B cell (primary cell): ENCODE results near the gene DOCK4. TPM values are rescaled to one million over a fixed set of nuclear protein-coding genes. Genes with fewer than 3 reads are reported as not detected.

Experiments
- ATAC-seq: fragments of 200-7000 bp; cut with Tn5 transposase; one replicate; pipeline ENCODE4 v1.10.0; 2021; ENCODE audit warnings: low read depth, mild to moderate bottlenecking, moderate number of reproducible peaks, moderate library complexity
- CTCF ChIA-PET: fragments of 350-600 bp; sonication (Branson Sonifier 250); formaldehyde crosslinking; loops from one replicate; lab custom pipeline; 2021; ENCODE audit warnings: antibody characterized with exemption, inconsistent platforms; lab: Charles Lee
- POLR2A ChIA-PET: fragments of 350-600 bp; sonication (Branson Sonifier 250); formaldehyde crosslinking; loops from one replicate; lab custom pipeline; 2021; ENCODE audit warnings: antibody characterized with exemption; lab: Charles Lee
- DNase-seq: peaks from one replicate; pipeline ENCODE4 v3.0.0; 2013
- H2AFZ ChIP-seq: 2 replicates; pipeline ENCODE4 v1.6.1; 2012; ENCODE audit warnings: mild to moderate bottlenecking, low read depth, low read length; ENCODE audit not compliant: insufficient read depth, poor library complexity, severe bottlenecking
- H3K27ac ChIP-seq, 2 donors: 1 replicate in 1 of 2; 2 replicates in 1 of 2; pipeline ENCODE4 v1.5.1; 2012 to 2013; ENCODE audit warnings: low read length in 2 of 2, mild to moderate bottlenecking in 2 of 2, moderate library complexity in 1 of 2
- H3K27me3 ChIP-seq, 4 experiments: fragments of 200-600 bp in 1 of 4; sonication (generic) in 1 of 4; replicated peaks in 1 of 4; 1 replicate in 2 of 4; 2 replicates in 2 of 4; pipeline versions ENCODE4 v1.6.1 to v1.7.0; 2013 to 2016; ENCODE audit warnings: low read length in 3 of 4, mild to moderate bottlenecking in 2 of 4, mixed read lengths in 1 of 4, moderate library complexity in 1 of 4; ENCODE audit not compliant: insufficient read depth in 4 of 4, control insufficient read depth in 3 of 4; ENCODE audit errors: control extremely low read depth in 1 of 4
- H3K36me3 ChIP-seq, 2 experiments: replicated peaks in 1 of 2; 1 replicate in 1 of 2; 2 replicates in 1 of 2; pipeline versions ENCODE4 v1.6.1 to v1.7.1; 2013; ENCODE audit warnings: low read length in 1 of 2; ENCODE audit not compliant: insufficient read depth in 2 of 2, control insufficient read depth in 1 of 2; ENCODE audit errors: control extremely low read depth in 1 of 2, extremely low read depth in 1 of 2
- H3K4me1 ChIP-seq, 2 donors: fragments of 200-600 bp in 1 of 2; sonication (generic) in 1 of 2; 1 replicate in 1 of 2; 2 replicates in 1 of 2; pipeline versions ENCODE4 v1.5.1 to v1.6.1; 2013 to 2017; ENCODE audit warnings: low read length in 2 of 2; ENCODE audit not compliant: control insufficient read depth in 2 of 2, insufficient read depth in 2 of 2
- H3K4me2 ChIP-seq: replicated peaks from 2 replicates; pipeline ENCODE3; 2012; ENCODE audit warnings: mild to moderate bottlenecking, low read depth, low read length; ENCODE audit not compliant: poor library complexity, severe bottlenecking
- H3K4me3 ChIP-seq, 5 experiments: fragments of 200-600 bp in 1 of 5; sonication (generic) in 1 of 5; 1 replicate in 3 of 5; 2 replicates in 2 of 5; pipeline versions ENCODE4 v1.5.1 to v1.7.0; 2011 to 2016; ENCODE audit warnings: low read length in 4 of 5, mild to moderate bottlenecking in 4 of 5, low read depth in 2 of 5, control low read depth in 1 of 5, moderate library complexity in 1 of 5; ENCODE audit not compliant: insufficient read depth in 1 of 5; ENCODE audit errors: control extremely low read depth in 1 of 5, extremely low read depth in 1 of 5
- H3K79me2 ChIP-seq: fragments of 200-600 bp; sonication (generic); one replicate; pipeline ENCODE4 v1.6.0; 2016; ENCODE audit warnings: low read length; ENCODE audit not compliant: control insufficient read depth, insufficient read depth
- H3K9ac ChIP-seq: fragments of 200-600 bp; sonication (generic); 2 replicates; pipeline ENCODE4 v1.6.1; 2017; ENCODE audit warnings: mild to moderate bottlenecking, low read length, moderate library complexity
- H3K9me3 ChIP-seq, 3 donors: one replicate each; pipeline versions ENCODE4 v1.6.1 to v1.7.1; 2013; ENCODE audit warnings: low read length in 2 of 3; ENCODE audit not compliant: control insufficient read depth in 2 of 3, insufficient read depth in 1 of 3; ENCODE audit errors: control extremely low read depth in 1 of 3
- H4K20me1 ChIP-seq: 2 replicates; pipeline ENCODE4 v1.6.0; 2012; ENCODE audit warnings: mild to moderate bottlenecking, low read length; ENCODE audit not compliant: insufficient read depth, control insufficient read depth, poor library complexity, severe bottlenecking
- H3K27ac Mint-ChIP-seq: one replicate; pipeline ENCODE4 v1.8.0; 2021; ENCODE audit warnings: mixed read lengths
- H3K27me3 Mint-ChIP-seq: one replicate; pipeline ENCODE4 v1.8.0; 2021; ENCODE audit warnings: mixed read lengths
- H3K4me1 Mint-ChIP-seq: one replicate; pipeline ENCODE4 v1.8.0; 2021; ENCODE audit warnings: mixed read lengths
- H3K4me3 Mint-ChIP-seq: one replicate; pipeline ENCODE4 v1.8.0; 2021; ENCODE audit warnings: mixed read lengths
- H3K9me3 Mint-ChIP-seq: one replicate; pipeline ENCODE4 v1.8.0; 2022; ENCODE audit warnings: mixed read lengths; ENCODE audit not compliant: insufficient read depth
- CTCF ChIP-seq: fragments of 200-600 bp; IDR thresholded peaks from one replicate; pipeline ENCODE4 v1.8.0; 2022; ENCODE audit warnings: antibody characterized with exemption, mild to moderate bottlenecking
- EZH2 ChIP-seq: IDR thresholded peaks from 2 replicates; pipeline ENCODE4 v1.6.1; 2012; ENCODE audit warnings: borderline replicate concordance, low read depth, mild to moderate bottlenecking, moderate library complexity, low read length; ENCODE audit not compliant: insufficient read depth, poor library complexity, severe bottlenecking
- WGBS: methylation state at CpG from one replicate; pipeline ENCODE4 v1.1.5; 2013; ENCODE audit warnings: missing lambda C conversion rate; ENCODE audit not compliant: insufficient coverage; 5-methylcytosine and 5-hydroxymethylcytosine counted together
- intact Hi-C: fragments of 100-400 bp; cut with micrococcal nuclease; formaldehyde crosslinking; loops from one replicate; pipeline ENCODE4 v1.10.0; 2022
- polyA plus RNA-seq: library from polyadenylated mRNA; depleted of rRNA; stranded (reverse); fragments of >200 nt; gene quantifications from 2 replicates; pipeline ENCODE4 v1.2.3, GENCODE V29; 2012
- total RNA-seq, 2 donors: library from RNA; stranded (reverse); fragments of 120-200 nt in 1 of 2; gene quantifications; 1 replicate in 1 of 2; 2 replicates in 1 of 2; pipeline versions ENCODE4 v1.2.3 to v1.2.4, GENCODE V29; 2013 to 2022

The DOCK4 gene
- total and polyA plus RNA-seq, 2 donors (not counting 1 experiment from before 2014, with no cell fraction given) = 0.03 to 4.1 TPM

- ChIA-PET POLR2A (no interaction called here), CTCF (no interaction called here)
- no peak overlapping the region for H3K4me3 ChIP-seq
- Mint-ChIP-seq H3K4me3 (peak overlapping the region; percentile 11), H3K4me1 (peaks cover 14% of the 10 kb centered on the region), H3K27me3 (no peaks in the 10 kb centered on the region), H3K27ac (no peak overlapping the region), H3K9me3 (no peaks in the 10 kb centered on the region)
- peak overlapping the region; percentile 32 for H3K4me2 ChIP-seq
- H2AFZ ChIP-seq = peak overlapping the region; percentile 13
- H3K79me2 ChIP-seq = no peaks in the 10 kb centered on the region
- intact Hi-C loops = no loop called here
- H3K27ac ChIP-seq = no peak overlapping the region
- ATAC-seq (no peak), DNase-seq (no peak)
- H3K27me3 ChIP-seq = no peaks in the 10 kb centered on the region
- TF ChIP-seq EZH2 (no peak), CTCF (no peak)
- WGBS = 0% methylated on average over 1 of the region's 6 CpGs
- H3K9ac ChIP-seq = no peak overlapping the region
- peaks cover 6 to 7% of the 10 kb centered on the region in 2 donors for H3K4me1 ChIP-seq
- no peaks in the 10 kb centered on the region for H3K36me3 ChIP-seq
- no peaks in the 10 kb centered on the region for H3K9me3 ChIP-seq
- no peaks in the 10 kb centered on the region for H4K20me1 ChIP-seq
Measured at GRCh38 chr7:111987115-111987826, 218.9 kb downstream of the DOCK4 start.

- Histone ChIP-seq H2AFZ (no peak overlapping the region), H3K79me2 (no peaks in the 10 kb centered on the region), H3K27me3 (no peaks in the 10 kb centered on the region), H4K20me1 (no peaks in the 10 kb centered on the region), H3K4me1 (peaks cover 6 to 7% of the 10 kb centered on the region in 2 donors), H3K9ac (no peak overlapping the region), H3K9me3 (no peaks in the 10 kb centered on the region), H3K4me3 (no peak overlapping the region), H3K27ac (no peak overlapping the region), H3K4me2 (no peak overlapping the region), H3K36me3 (no peaks in the 10 kb centered on the region)
- Mint-ChIP-seq H3K27ac (no peak overlapping the region), H3K9me3 (no peaks in the 10 kb centered on the region), H3K27me3 (no peaks in the 10 kb centered on the region), H3K4me3 (no peak overlapping the region), H3K4me1 (peaks cover 14% of the 10 kb centered on the region)
- CTCF ChIA-PET = no interaction called here
- POLR2A ChIA-PET = no interaction called here
- TF ChIP-seq EZH2 (no peak), CTCF (no peak)
- ATAC-seq (no peak), DNase-seq (no peak)
- intact Hi-C loops = no loop called here
- no CpG with 5 or more reads among the region's 2 CpGs for WGBS
Measured at GRCh38 chr7:111986601-111987000, 219.6 kb downstream of the DOCK4 start.
